PC-3 (cell line): Measurements from ENCODE around the gene MBIP. TPM values are rescaled to one million over a fixed set of nuclear protein-coding genes. Genes with fewer than 3 reads are reported as not detected.

Experiments
- ATAC-seq: fragments of 200-7000 bp; cut with Tn5 transposase; 2 replicates; pipeline ENCODE4 v1.9.1; 2020; ENCODE audit warnings: mild to moderate bottlenecking, moderate library complexity
- BruUV-seq: library from RNA; stranded (reverse); fragments of 400-500 nt; replicated peaks from 2 replicates; lab custom pipeline; 2021; lab: Mats Ljungman, UMichigan
- CTCF ChIA-PET: fragments of 300-600 bp; sonication (Branson Sonifier 250); formaldehyde crosslinking; loops from one replicate; lab custom pipeline; 2022; ENCODE audit warnings: antibody characterized with exemption; lab: Charles Lee
- POLR2A ChIA-PET: fragments of 300-600 bp; sonication (Branson Sonifier 250); formaldehyde crosslinking; loops from one replicate; lab custom pipeline; 2022; ENCODE audit warnings: antibody characterized with exemption; ENCODE audit not compliant: unreplicated experiment; lab: Charles Lee
- DNase-seq: peaks from one replicate; pipeline ENCODE4 v3.0.0-alpha.2; 2015
- H2AFZ ChIP-seq: fragments of 300-600 bp; sonication (generic); 2 replicates; pipeline ENCODE4 v1.6.0; 2016; ENCODE audit warnings: antibody characterized with exemption, low read length
- H3F3A ChIP-seq: fragments of 300-600 bp; sonication (generic); one replicate; pipeline ENCODE4 v1.6.0; 2017; ENCODE audit warnings: antibody characterized with exemption, low read length, control low read depth, mild to moderate bottlenecking; ENCODE audit not compliant: unreplicated experiment
- H3K27ac ChIP-seq: fragments of 300-600 bp; sonication (generic); 2 replicates; pipeline ENCODE4 v1.5.1; 2016; ENCODE audit warnings: mild to moderate bottlenecking, low read length
- H3K27me3 ChIP-seq: fragments of 300-600 bp; sonication (generic); 2 replicates; pipeline ENCODE4 v1.6.1; 2016; ENCODE audit warnings: low read length, mixed read lengths
- H3K36me3 ChIP-seq: fragments of 300-600 bp; sonication (generic); 2 replicates; pipeline ENCODE4 v1.6.1; 2016; ENCODE audit warnings: low read depth, mixed run types, low read length, mixed read lengths
- H3K4me1 ChIP-seq: fragments of 300-600 bp; sonication (generic); 2 replicates; pipeline ENCODE4 v1.5.1; 2016; ENCODE audit warnings: low read length; ENCODE audit not compliant: insufficient read depth
- H3K4me2 ChIP-seq: fragments of 300-600 bp; sonication (generic); 2 replicates; pipeline ENCODE4 v1.6.0; 2016; ENCODE audit warnings: low read length
- H3K4me3 ChIP-seq: fragments of 300-600 bp; sonication (generic); 2 replicates; pipeline ENCODE4 v1.5.1; 2016; ENCODE audit warnings: mild to moderate bottlenecking, low read length, mixed read lengths
- H3K79me2 ChIP-seq: fragments of 300-600 bp; sonication (generic); 2 replicates; pipeline ENCODE4 v1.6.1; 2017; ENCODE audit warnings: low read length, mixed read lengths
- H3K9ac ChIP-seq: fragments of 300-600 bp; sonication (generic); 2 replicates; pipeline ENCODE4 v1.6.0; 2016; ENCODE audit warnings: mild to moderate bottlenecking, low read length
- H3K9me2 ChIP-seq: fragments of 300-600 bp; sonication (generic); replicated peaks from 2 replicates; pipeline ENCODE4 v1.6.1; 2016; ENCODE audit warnings: mixed run types, low read length, mixed read lengths
- H3K9me3 ChIP-seq: fragments of 300-600 bp; sonication (generic); 2 replicates; pipeline ENCODE4 v1.6.1; 2016; ENCODE audit warnings: low read length, mixed read lengths
- H4K20me1 ChIP-seq: fragments of 300-600 bp; sonication (generic); 2 replicates; pipeline ENCODE4 v1.6.1; 2016; ENCODE audit warnings: low read length, mixed read lengths
- CTCF ChIP-seq: fragments of 300-600 bp; sonication (generic); conservative IDR thresholded peaks from 2 replicates; pipeline ENCODE4 v1.5.1; 2017; ENCODE audit warnings: antibody characterized with exemption, low read depth, mild to moderate bottlenecking, low read length
- EZH2 ChIP-seq: fragments of 300-600 bp; sonication (generic); IDR thresholded peaks from one replicate; pipeline ENCODE4 v1.6.1; 2017; ENCODE audit warnings: antibody characterized with exemption, mild to moderate bottlenecking, low read length; ENCODE audit not compliant: unreplicated experiment
- EZH2phosphoT487 ChIP-seq: fragments of 300-600 bp; sonication (generic); IDR thresholded peaks from 2 replicates; pipeline ENCODE4 v1.6.1; 2018; ENCODE audit warnings: mild to moderate bottlenecking, antibody characterized with exemption, low read length, borderline replicate concordance
- intact Hi-C: fragments of 100-400 bp; cut with micrococcal nuclease; formaldehyde crosslinking; loops from 2 replicates; pipeline ENCODE4 v1.9.0; 2023
- total RNA-seq: library from RNA; depleted of rRNA; stranded (reverse); fragments of >200 nt; gene quantifications from 2 replicates; pipeline ENCODE4 v1.2.3, GENCODE V29; 2014

The MBIP gene
- total RNA-seq, 1 experiment from 2014 or later = 8.5 TPM

- no TSS peak for BruUV-seq
Measured at GRCh38 chr14:36315159-36315853, 5.1 kb downstream of the MBIP start.

GRCh38 chr14:36313898-36314297, 6.5 kb downstream of the MBIP start:
- H3K27me3 ChIP-seq = no peaks in the 10 kb centered on the region
- no peak overlapping the region for H3K4me2 ChIP-seq
- H3K79me2 ChIP-seq = peaks cover 40% of the 10 kb centered on the region
- H3K9me2 ChIP-seq = no peaks in the 10 kb centered on the region
- ATAC-seq (peak; percentile 19; the same call in 1 of the 2 replicates), DNase-seq (peak; percentile 30)
- CTCF ChIA-PET = interaction anchor here (0.6 to 1.0 kb wide), 3 partner anchors 26 to 241 kb away, joined by 3 read pairs; no protein-coding TSS in a partner anchor
- H3K9me3 ChIP-seq = no peaks in the 10 kb centered on the region
- peaks cover 34% of the 10 kb centered on the region for H4K20me1 ChIP-seq
- H3K9ac ChIP-seq = no peak overlapping the region
- intact Hi-C loops = loop anchor here (1.0 to 2.0 kb wide), 2 partner anchors 107 to 435 kb away; no protein-coding TSS in a partner anchor
- POLR2A ChIA-PET = interaction anchor here (0.5 kb wide), 1 partner anchor 99 kb away, joined by 6 read pairs; no protein-coding TSS in a partner anchor
- no peak overlapping the region for H2AFZ ChIP-seq
- BruUV-seq = no TSS peak
- TF ChIP-seq CTCF = peak; percentile 51; the same call in 1 of the 2 replicates
- no peak for TF ChIP-seq EZH2
- TF ChIP-seq EZH2phosphoT487 = no peak
- H3F3A ChIP-seq = peaks cover 4% of the 10 kb centered on the region
- H3K4me3 ChIP-seq = no peak overlapping the region
- peaks cover 24% of the 10 kb centered on the region for H3K4me1 ChIP-seq
- peaks cover 37% of the 10 kb centered on the region for H3K36me3 ChIP-seq
- no peak overlapping the region for H3K27ac ChIP-seq

More at GRCh38 chr14:36315159-36315853, 5.1 kb downstream of the MBIP start:
- Histone ChIP-seq H3K9ac (no peak overlapping the region), H3K9me3 (no peaks in the 10 kb centered on the region), H3K4me1 (peaks cover 27% of the 10 kb centered on the region), H3K36me3 (peaks cover 26% of the 10 kb centered on the region), H3F3A (peaks cover 4% of the 10 kb centered on the region), H3K79me2 (peaks cover 54% of the 10 kb centered on the region), H4K20me1 (peaks cover 42% of the 10 kb centered on the region), H3K27me3 (no peaks in the 10 kb centered on the region), H3K4me2 (no peak overlapping the region), H3K4me3 (no peak overlapping the region), H2AFZ (no peak overlapping the region), H3K9me2 (no peaks in the 10 kb centered on the region), H3K27ac (no peak overlapping the region)
- intact Hi-C loops = loop anchor here (2.0 to 5.0 kb wide), 2 partner anchors 347 to 437 kb away; partner anchors contain the start of gene PAX9
- no peak for DNase-seq
- POLR2A ChIA-PET = no interaction called here
- no peak for TF ChIP-seq CTCF
- no peak for TF ChIP-seq EZH2
- no peak for TF ChIP-seq EZH2phosphoT487
- CTCF ChIA-PET = no interaction called here
- ATAC-seq = no peak

GRCh38 chr14:36313206-36313605, 7.2 kb downstream of the MBIP start:
- Histone ChIP-seq H3K9me3 (no peaks in the 10 kb centered on the region), H3K9me2 (no peaks in the 10 kb centered on the region), H3K4me1 (peaks cover 18% of the 10 kb centered on the region), H4K20me1 (peaks cover 29% of the 10 kb centered on the region), H3K36me3 (peaks cover 41% of the 10 kb centered on the region), H3K4me2 (no peak overlapping the region), H3K9ac (no peak overlapping the region), H3K4me3 (no peak overlapping the region), H3K27me3 (no peaks in the 10 kb centered on the region), H3K79me2 (peaks cover 33% of the 10 kb centered on the region), H2AFZ (no peak overlapping the region), H3K27ac (no peak overlapping the region), H3F3A (peaks cover 4% of the 10 kb centered on the region)
- ATAC-seq (no peak), DNase-seq (no peak)
- no peak for TF ChIP-seq EZH2phosphoT487
- TF ChIP-seq EZH2 = no peak
- POLR2A ChIA-PET = no interaction called here
- intact Hi-C loops = no loop called here
- CTCF ChIA-PET = interaction anchor here (1.0 kb wide), 1 partner anchor 26 kb away, joined by 3 read pairs; no protein-coding TSS in a partner anchor
- no TSS peak for BruUV-seq
